Measurements from ENCODE around the gene GATAD2A.
"Not testable (repeated sequence)": the region's sequence is repeated elsewhere in the genome, so short reads cannot be mapped to it uniquely, and the experiment has no call there.

Gene GATAD2A

DNA sequence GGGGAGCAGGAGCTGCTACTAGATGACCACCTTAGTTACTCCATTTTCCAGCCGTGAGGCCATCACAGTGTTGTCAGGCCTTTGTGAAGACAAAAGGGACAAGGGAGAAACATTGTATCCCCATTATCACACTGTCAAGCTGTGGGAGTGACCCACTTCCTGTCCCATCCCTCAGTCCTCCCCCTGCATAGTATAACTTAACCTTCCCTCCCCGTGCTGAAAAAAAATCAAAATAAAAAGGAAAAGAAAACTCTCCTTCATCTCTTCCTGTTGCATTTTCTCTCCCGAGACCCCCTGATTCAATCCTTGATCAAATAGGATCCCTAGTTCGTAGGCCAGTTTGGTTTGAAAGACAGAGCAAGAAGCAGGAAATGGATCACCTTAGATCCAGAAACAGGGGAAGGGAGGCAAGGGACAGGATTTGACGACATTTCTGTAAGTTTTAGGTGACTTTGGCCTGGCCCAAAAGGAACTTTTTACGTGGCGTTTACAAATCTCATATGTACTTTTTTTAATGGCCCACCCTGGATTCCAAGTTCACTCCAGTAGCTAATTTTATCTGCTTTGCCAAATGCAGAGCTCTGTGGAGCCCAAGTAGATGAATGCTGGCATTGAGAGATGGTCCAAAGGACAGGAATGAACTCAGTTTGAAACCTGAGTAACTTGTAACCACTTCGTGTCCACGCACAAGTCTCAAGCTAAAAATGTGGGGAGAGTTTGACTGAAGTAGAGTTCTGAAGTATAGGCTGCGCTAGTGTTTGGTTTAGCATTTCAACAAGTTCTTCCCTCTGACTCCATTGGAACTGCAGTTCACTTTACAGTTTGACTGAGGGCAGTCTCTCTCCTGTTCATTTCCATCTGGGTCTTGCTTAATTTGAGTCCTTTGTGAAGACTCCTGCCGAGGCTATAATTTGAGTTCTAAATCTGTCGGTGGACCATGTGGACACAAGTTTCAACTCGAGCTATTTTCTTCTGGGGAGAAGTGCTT is 16.6 kb upstream of the GATAD2A start:
- DNase-seq: no peak

DNA sequence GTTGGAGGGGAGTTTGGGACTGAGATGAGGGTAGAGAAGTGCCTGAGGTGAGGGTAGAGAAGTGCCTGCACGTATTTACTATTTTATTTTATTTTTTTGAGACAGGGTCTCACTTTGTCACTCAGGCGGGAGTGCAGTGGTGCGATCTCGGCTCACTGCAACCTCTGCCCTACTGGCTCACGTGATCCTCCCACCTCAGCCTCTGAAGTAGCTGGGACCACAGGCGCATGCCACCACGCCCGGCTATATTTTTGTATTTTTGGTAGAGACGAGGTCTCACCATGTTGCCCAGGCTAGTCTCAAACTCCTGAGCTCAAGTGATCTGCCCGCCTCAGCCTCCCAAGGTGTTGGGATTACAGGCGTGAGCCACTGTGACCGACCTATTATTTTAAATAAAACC is 15.8 kb upstream of the GATAD2A start:
- DNase-seq: not testable (repeated sequence)

- not testable (repeated sequence) for DNase-seq
Measured at GRCh38 chr19:19394333-19394732, 11.1 kb upstream of the GATAD2A start.

DNA sequence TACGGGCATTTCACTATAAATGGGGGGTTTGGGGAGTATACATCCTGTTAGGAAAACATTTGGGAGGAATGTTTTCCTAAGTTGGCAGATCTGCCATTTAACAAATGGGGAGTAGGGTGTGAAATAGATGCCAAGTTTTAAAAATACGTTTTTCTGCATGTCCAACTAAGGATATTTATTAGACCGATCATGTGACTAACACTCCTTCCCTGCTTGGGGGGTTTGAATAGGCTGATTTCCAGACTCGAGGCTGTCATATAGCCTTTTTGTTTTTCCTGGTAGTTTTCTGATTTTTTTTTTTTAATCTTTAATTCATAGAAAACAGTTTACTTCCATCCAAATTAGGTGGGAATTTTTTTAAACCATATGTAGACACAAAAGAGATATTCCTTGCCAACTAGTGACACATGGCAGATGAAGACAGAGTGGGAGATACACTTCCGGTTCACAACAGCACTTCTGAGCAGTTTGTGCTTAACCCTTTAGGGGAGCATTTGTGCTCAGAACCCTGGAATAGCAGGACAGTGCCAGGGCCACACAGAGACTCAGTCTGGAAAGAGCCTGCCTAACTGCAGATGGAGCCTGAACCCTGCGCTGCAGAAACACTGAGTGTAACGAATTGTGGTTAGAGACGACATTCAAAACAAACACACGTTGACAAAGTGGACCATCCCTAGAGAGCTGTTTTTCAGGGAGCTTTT is 5.6 kb upstream of the GATAD2A start:
- DNase-seq: no peak

- no peak for DNase-seq
Measured at GRCh38 chr19:19402656-19403372, 2.7 kb upstream of the GATAD2A start.

- peak; percentile 15 for DNase-seq
Measured at GRCh38 chr19:19403373-19403901, 2.0 kb upstream of the GATAD2A start.

DNA sequence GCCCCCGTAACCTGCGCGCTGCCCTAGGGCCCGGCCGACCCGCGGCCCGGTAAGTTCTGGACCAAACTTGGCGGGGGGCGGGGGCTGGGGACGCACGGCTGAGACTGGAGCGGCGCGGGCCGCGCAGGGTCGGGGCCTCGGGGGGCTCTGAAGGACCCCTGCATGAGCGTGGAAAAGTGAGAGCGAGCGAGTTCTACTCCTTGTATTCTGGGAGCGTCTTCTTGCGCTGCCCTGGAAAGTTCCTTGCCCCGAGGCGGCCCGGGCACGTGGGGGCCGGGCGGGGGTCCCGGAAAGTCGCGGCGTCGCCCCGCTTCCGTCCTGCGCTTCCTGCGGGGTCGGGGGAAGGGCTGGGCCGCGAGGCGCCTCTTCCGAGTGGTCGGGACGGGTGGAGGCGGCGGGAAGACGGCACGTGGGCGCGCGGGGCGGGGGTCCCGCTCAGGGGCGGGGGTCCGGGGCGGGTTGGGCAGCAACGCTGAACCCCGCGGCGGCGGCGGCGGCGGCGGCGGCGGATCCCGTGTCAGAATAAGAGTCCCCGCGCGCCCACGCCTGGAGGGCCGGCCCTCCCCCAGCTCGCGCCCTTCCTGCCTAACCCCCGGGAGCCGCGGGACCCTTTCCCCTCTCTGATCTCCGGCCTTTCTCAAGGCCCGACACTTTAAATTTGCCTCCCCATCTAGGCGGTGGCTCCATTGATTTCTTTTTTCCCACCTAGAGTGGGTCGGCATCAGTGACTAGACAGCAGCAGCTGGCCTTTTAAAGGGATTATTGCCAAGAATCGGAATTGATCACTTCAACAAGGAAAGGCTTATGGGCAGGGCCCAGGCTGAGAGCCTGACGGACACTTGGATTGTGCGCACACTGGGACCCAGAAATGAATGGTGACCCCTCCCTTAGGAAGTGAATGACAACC is 749 bp downstream of the GATAD2A start:
- DNase-seq: peak; percentile 37

DNA sequence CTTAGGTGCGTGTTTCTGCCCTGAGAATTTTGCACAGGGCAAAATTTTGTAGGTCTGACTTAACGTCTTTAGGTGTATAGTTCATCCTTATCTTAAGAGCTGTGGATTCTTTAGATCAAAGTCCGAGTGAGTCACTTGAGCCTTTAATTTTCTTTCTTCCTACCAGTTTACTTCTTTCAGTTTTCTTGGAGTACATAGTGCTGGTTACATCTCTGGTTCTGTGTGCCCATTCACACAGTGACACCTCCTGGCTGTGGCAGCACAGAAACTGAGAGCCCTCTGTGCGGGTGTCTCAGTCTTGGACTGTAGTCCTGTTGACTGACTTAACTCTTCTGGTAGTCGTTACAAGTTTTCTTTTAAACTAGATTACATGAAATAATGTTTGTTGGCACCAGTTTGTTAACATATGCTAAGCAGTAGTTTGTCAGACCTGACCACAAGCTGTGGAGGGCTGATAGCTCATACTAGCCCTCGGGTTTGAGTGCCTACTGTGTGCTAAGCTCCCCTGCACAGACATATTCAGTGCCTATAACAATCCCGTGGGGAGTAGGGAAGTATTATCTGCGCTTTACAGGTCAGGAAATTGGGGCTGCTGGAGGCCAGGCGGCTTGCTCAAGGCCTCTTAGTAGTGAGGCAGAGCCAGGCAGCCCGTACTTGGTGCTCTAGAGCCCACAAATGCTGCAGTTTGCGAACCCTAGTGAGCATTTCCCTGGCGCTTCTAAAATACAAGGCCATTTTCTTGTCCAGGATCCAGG is 1.6 kb downstream of the GATAD2A start:
- DNase-seq: peak; percentile 21

DNA sequence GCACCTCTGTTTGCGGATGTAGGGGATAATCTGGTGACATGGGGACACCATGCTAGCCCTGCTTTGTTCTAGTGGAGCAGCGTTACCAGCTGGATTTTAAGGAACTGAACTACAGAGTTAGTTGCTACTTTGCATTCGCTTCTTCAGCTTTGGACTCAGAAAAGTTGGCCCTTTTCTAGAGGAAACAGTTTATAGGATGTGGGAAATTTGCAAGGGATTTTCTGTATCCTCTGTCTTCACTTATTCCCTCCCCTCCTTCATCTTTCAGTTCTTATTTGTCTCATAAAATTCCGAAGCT is 2.1 kb downstream of the GATAD2A start:
- DNase-seq: no peak

- DNase-seq: peak; percentile 48
Measured at GRCh38 chr19:19409205-19409604, 3.7 kb downstream of the GATAD2A start.

DNA sequence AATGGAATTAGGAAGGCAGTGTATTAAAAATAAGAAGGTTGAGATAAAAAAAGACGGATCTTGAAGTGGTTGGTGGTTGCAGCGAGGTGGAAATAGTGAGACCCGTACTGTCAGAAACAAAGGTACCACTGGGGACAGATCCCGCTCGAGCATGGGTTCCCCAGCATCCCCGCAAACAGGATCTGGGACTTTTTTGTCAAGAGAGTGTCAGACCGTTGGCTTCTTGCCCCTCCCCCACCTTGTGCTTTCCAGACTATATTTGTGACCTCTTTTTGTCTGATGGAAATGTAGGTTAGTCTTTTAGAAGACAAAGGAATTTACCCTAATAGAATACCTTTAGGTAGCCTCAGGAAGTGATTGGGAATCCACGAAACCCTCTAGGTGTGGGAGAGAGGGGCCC is 4.2 kb downstream of the GATAD2A start:
- no peak for DNase-seq

GRCh38 chr19:19410553-19411550 is 5.4 kb downstream of the GATAD2A start:
- DNase-seq: no peak

DNA sequence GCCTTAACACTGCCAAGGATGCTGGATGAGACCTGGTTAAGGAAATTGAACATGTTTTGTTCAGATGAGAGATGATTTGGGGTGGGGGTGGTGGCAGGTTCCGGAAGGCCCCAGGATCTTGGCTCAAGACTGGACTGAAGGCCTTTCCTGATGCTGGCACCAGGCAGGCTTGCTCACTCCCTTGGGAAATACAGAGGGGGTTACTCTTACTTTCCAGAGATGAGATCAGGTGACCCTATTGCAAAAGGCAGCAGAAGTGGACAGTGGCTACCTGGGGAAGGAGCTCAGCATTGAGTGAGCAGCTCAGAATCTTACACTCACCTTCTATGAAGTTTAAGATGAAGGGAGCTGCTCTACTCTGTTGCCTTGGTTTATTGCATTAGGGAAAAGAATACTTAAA is 10.8 kb downstream of the GATAD2A start:
- DNase-seq: no peak

- DNase-seq: no peak
Measured at GRCh38 chr19:19417046-19417445, 11.6 kb downstream of the GATAD2A start.

- DNase-seq: no peak
Measured at GRCh38 chr19:19417628-19418245, 12.3 kb downstream of the GATAD2A start.

- no peak for DNase-seq
Measured at GRCh38 chr19:19418555-19419260, 13.2 kb downstream of the GATAD2A start.

- no peak for DNase-seq
Measured at GRCh38 chr19:19420570-19421298, 15.3 kb downstream of the GATAD2A start.

DNA sequence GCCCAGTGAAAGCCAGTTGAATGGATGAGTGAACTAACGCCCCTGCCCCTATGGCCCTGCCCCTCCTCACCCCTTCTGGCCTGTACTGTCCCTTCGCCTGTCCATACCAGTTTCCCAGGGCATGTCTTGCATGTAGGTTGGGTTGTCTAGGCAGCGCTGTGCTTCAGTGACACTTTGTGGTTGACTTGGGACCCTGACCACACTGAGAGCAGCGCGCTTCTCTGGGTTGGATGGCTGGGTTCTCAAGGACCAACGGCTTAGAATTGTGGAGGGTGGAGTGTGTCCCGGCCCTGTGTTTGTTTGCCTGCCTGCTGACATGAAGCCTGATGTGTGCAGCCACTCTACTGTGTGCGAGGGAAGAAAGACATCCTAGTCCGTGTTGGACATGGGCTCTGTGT is 15.8 kb downstream of the GATAD2A start:
- no peak for DNase-seq
